Measurements from ENCODE around the gene EID2B.

The EID2B gene

GRCh38 chr19:39557811-39558623 lies 25.4 kb upstream of the EID2B start:
- H3K4me3 ChIP-seq (replicated peaks; ENCODE audit: low read depth, low read length), result no peak overlapping the region
- no peak for DNase-seq (ENCODE audit: extremely low read depth, low read depth)
- TF ChIP-seq CTCF (IDR thresholded peaks at IDR 0.05; ENCODE audit: low read depth, low read length, missing control alignments), result no peak

DNA sequence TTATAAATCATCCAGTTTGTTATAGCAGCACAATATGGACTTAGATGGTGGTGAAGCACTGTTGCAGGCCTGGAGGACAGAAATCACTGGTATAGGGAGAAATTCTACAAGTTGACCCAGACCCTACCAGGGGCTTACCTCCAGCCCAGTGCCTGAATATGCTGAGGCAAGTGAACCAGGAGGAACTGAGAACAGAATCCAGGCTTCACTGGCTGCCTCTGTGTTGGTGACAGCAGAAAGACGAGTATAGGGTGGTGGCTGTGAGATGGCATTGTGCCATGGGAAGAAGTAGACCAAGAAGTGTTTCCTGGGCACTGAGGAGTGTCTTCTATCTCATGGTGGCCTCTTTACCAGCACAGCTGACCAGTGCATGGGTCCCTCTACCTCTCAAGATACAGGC lies 23.2 kb upstream of the EID2B start:
- no peak overlapping the region for H3K4me3 ChIP-seq (replicated peaks; ENCODE audit: low read depth, low read length)
- TF ChIP-seq CTCF (IDR thresholded peaks at IDR 0.05; ENCODE audit: low read depth, low read length, missing control alignments), result no peak
- DNase-seq (ENCODE audit: extremely low read depth, low read depth), result no peak

- DNase-seq (ENCODE audit: extremely low read depth, low read depth), result no peak
- TF ChIP-seq CTCF (IDR thresholded peaks at IDR 0.05; ENCODE audit: low read depth, low read length, missing control alignments), result no peak
- H3K4me3 ChIP-seq (replicated peaks; ENCODE audit: low read depth, low read length), result no peak overlapping the region
These were observed 22.2 kb upstream of the EID2B start for GRCh38 chr19:39554701-39555311.

DNA sequence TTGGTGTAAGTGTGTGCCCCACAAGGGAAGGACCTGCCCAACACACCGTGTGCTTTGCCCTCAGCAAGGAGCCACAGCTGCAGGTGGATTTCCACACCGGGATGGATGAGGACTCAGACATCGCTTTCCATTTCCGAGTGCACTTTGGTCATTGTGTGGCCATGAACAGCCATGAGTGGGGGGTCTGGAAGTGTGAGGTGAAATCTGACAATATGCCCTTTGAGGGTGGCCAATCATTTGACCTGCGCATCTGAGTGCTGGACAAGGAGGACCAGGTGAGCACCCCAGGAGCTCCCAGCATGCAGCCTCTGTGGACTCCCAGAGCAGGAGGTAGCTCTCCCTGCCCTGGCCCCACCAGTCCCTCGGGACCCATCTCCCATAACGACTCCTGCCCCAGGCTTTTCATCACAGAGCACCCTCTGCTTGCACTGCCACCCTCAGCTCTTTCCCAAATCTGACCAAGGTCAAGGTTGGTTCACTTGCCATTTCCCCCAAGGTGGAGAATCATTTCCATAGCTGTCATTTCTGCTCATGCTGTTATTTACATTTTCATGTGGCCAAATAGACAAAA lies 20.5 kb upstream of the EID2B start:
- TF ChIP-seq CTCF (IDR thresholded peaks at IDR 0.05; ENCODE audit: low read depth, low read length, missing control alignments), result no peak

GRCh38 chr19:39550197-39550596 lies 17.5 kb upstream of the EID2B start:
- TF ChIP-seq CTCF (IDR thresholded peaks at IDR 0.05; ENCODE audit: low read depth, low read length, missing control alignments), result no peak
- no peak for DNase-seq (ENCODE audit: extremely low read depth, low read depth)
- H3K4me3 ChIP-seq (replicated peaks; ENCODE audit: low read depth, low read length), result no peak overlapping the region

More for the DNA sequence above, 20.5 kb upstream of the EID2B start:
- DNase-seq (ENCODE audit: extremely low read depth, low read depth), result no peak
- H3K4me3 ChIP-seq (replicated peaks; ENCODE audit: low read depth, low read length), result no peak overlapping the region

GRCh38 chr19:39546599-39546998 lies 13.9 kb upstream of the EID2B start:
- no peak for DNase-seq (ENCODE audit: extremely low read depth, low read depth)
- no peak overlapping the region for H3K4me3 ChIP-seq (replicated peaks; ENCODE audit: low read depth, low read length)
- TF ChIP-seq CTCF (IDR thresholded peaks at IDR 0.05; ENCODE audit: low read depth, low read length, missing control alignments), result no peak
